H1 (cell line): ENCODE data around the gene ZNF281. TPM values are rescaled to one million over a fixed set of nuclear protein-coding genes. Genes with fewer than 3 reads are reported as not detected.

Experiments
- CTCF ChIA-PET: fragments of 300-600 bp; sonication (Branson Sonifier 250); formaldehyde crosslinking; loops from one replicate; lab custom pipeline; 2021; ENCODE audit not compliant: partially characterized antibody; lab: Charles Lee
- POLR2A ChIA-PET: fragments of 300-600 bp; sonication (Branson Sonifier 250); formaldehyde crosslinking; loops from one replicate; lab custom pipeline; 2021; ENCODE audit warnings: inconsistent platforms; ENCODE audit not compliant: partially characterized antibody; lab: Charles Lee
- DNase-seq, 2 experiments: peaks; one replicate each; pipeline versions ENCODE4 v3.0.0 to v3.0.0-alpha.2; 2010 to 2022; ENCODE audit warnings: low spot score in 2 of 2, low read depth in 1 of 2, mixed read lengths in 1 of 2
- FAIRE-seq: peaks from 2 replicates; lab custom pipeline; 2011; peaks lifted over from hg19 to GRCh38; lab: Jason Lieb, UNC
- H2AFZ ChIP-seq: 2 replicates; pipeline ENCODE4 v1.8.1; 2012; ENCODE audit warnings: low read length, inconsistent platforms
- H2AK5ac ChIP-seq: 2 replicates; pipeline ENCODE4 v1.6.1; 2013; ENCODE audit warnings: low read depth, low read length
- H2BK120ac ChIP-seq: replicated peaks from 2 replicates; pipeline ENCODE3; 2013; ENCODE audit warnings: low read depth, low read length, inconsistent platforms
- H2BK12ac ChIP-seq: 2 replicates; pipeline ENCODE4 v1.6.1; 2013; ENCODE audit warnings: low read depth, low read length
- H2BK15ac ChIP-seq: 2 replicates; pipeline ENCODE4 v1.6.1; 2013; ENCODE audit warnings: low read length
- H2BK20ac ChIP-seq: 2 replicates; pipeline ENCODE4 v1.6.1; 2013; ENCODE audit warnings: low read length
- H2BK5ac ChIP-seq: 2 replicates; pipeline ENCODE4 v1.6.1; 2013; ENCODE audit warnings: low read depth, low read length
- H3K14ac ChIP-seq: 2 replicates; pipeline ENCODE4 v1.6.1; 2013; ENCODE audit warnings: inconsistent platforms; ENCODE audit not compliant: insufficient read length
- H3K18ac ChIP-seq: 2 replicates; pipeline ENCODE4 v1.6.1; 2013; ENCODE audit warnings: low read length; ENCODE audit errors: extremely low read depth
- H3K23ac ChIP-seq: 2 replicates; pipeline ENCODE4 v1.6.1; 2013; ENCODE audit warnings: inconsistent platforms; ENCODE audit not compliant: insufficient read length
- H3K23me2 ChIP-seq: 2 replicates; pipeline ENCODE4 v1.6.1; 2013; ENCODE audit warnings: low read depth, low read length
- H3K27ac ChIP-seq: 2 replicates; pipeline ENCODE4 v1.6.1; 2011; ENCODE audit warnings: low read depth, low read length, inconsistent platforms
- H3K27me3 ChIP-seq, 4 experiments: replicated peaks in 1 of 4; 1 replicate in 1 of 4; 2 replicates in 3 of 4; pipeline versions ENCODE4 v1.6.1 to v1.8.1; 2011 to 2013; ENCODE audit warnings: low read length in 3 of 4, mild to moderate bottlenecking in 3 of 4, inconsistent platforms in 2 of 4, mixed read lengths in 2 of 4, moderate library complexity in 1 of 4; ENCODE audit not compliant: control insufficient read depth in 3 of 4, insufficient read depth in 3 of 4; ENCODE audit errors: extremely low read depth in 1 of 4
- H3K36me3 ChIP-seq, 4 experiments: 2 replicates each; pipeline versions ENCODE4 v1.6.1 to v1.8.1; 2011 to 2013; ENCODE audit warnings: mild to moderate bottlenecking in 4 of 4, low read length in 3 of 4, moderate library complexity in 2 of 4, control low read depth in 1 of 4, inconsistent platforms in 1 of 4; ENCODE audit not compliant: insufficient read depth in 4 of 4, control insufficient read depth in 2 of 4
- H3K4ac ChIP-seq: replicated peaks from 2 replicates; pipeline ENCODE3; 2013; ENCODE audit warnings: low read length, low read depth, mixed read lengths, inconsistent platforms; ENCODE audit not compliant: insufficient read length
- H3K4me1 ChIP-seq, 4 experiments: replicated peaks in 1 of 4; 1 replicate in 1 of 4; 2 replicates in 3 of 4; pipeline versions ENCODE4 v1.6.1 to v1.8.1; 2011 to 2013; ENCODE audit warnings: low read length in 3 of 4, inconsistent platforms in 2 of 4, mixed read lengths in 1 of 4; ENCODE audit not compliant: insufficient read depth in 4 of 4, control insufficient read depth in 3 of 4
- H3K4me2 ChIP-seq, 2 experiments: 2 replicates each; pipeline versions ENCODE4 v1.6.1 to v1.8.1; 2011 to 2013; ENCODE audit warnings: low read depth in 2 of 2, low read length in 2 of 2, control low read depth in 1 of 2, inconsistent platforms in 1 of 2, mild to moderate bottlenecking in 1 of 2; ENCODE audit not compliant: insufficient read depth in 1 of 2
- H3K4me3 ChIP-seq, 4 experiments: fragments of 200-600, 300-600 bp in 1 of 4; sonication (generic), shearing (Covaris generic), sonication (Bioruptor Twin) in 1 of 4; 2 replicates each; pipeline versions ENCODE4 v1.5.1 to v1.8.1; 2011 to 2016; ENCODE audit warnings: low read length in 4 of 4, low read depth in 3 of 4, control low read depth in 2 of 4, inconsistent platforms in 2 of 4, mild to moderate bottlenecking in 2 of 4, mixed read lengths in 1 of 4, moderate library complexity in 1 of 4; ENCODE audit not compliant: insufficient read depth in 2 of 4; ENCODE audit errors: extremely low read depth in 1 of 4
- H3K56ac ChIP-seq: replicated peaks from 2 replicates; pipeline ENCODE3; 2013; ENCODE audit warnings: low read depth, mild to moderate bottlenecking, mixed read lengths, low read length, inconsistent platforms; ENCODE audit not compliant: insufficient read length
- H3K79me1 ChIP-seq: 2 replicates; pipeline ENCODE4 v1.6.1; 2013; ENCODE audit warnings: low read depth, low read length, control low read depth
- H3K79me2 ChIP-seq, 2 experiments: 2 replicates each; pipeline versions ENCODE4 v1.6.1 to v1.8.1; 2012 to 2013; ENCODE audit warnings: low read length in 2 of 2, mild to moderate bottlenecking in 2 of 2, inconsistent platforms in 1 of 2; ENCODE audit not compliant: insufficient read depth in 2 of 2, control insufficient read depth in 1 of 2
- H3K9ac ChIP-seq, 4 experiments: replicated peaks in 1 of 4; 1 replicate in 1 of 4; 2 replicates in 3 of 4; pipeline versions ENCODE4 v1.6.1 to v1.8.1; 2011 to 2013; ENCODE audit warnings: low read depth in 3 of 4, low read length in 3 of 4, control low read depth in 2 of 4, mild to moderate bottlenecking in 2 of 4, moderate library complexity in 2 of 4, inconsistent platforms in 1 of 4; ENCODE audit errors: extremely low read depth in 1 of 4
- H3K9me3 ChIP-seq, 2 experiments: 2 replicates each; pipeline versions ENCODE4 v1.6.1 to v1.8.1; 2012 to 2013; ENCODE audit warnings: mild to moderate bottlenecking in 2 of 2, moderate library complexity in 2 of 2, control low read depth in 1 of 2, inconsistent platforms in 1 of 2, low read depth in 1 of 2, low read length in 1 of 2, mixed read lengths in 1 of 2; ENCODE audit not compliant: insufficient read depth in 2 of 2
- H4K20me1 ChIP-seq, 2 experiments: replicated peaks in 1 of 2; 2 replicates each; pipeline versions ENCODE3 to v1.8.1; 2011 to 2013; ENCODE audit warnings: inconsistent platforms in 2 of 2, low read length in 2 of 2, mild to moderate bottlenecking in 1 of 2; ENCODE audit not compliant: insufficient read depth in 2 of 2, control insufficient read depth in 1 of 2
- H4K5ac ChIP-seq: 2 replicates; pipeline ENCODE4 v1.6.1; 2013; ENCODE audit warnings: low read length, low read depth, mixed read lengths, inconsistent platforms; ENCODE audit not compliant: insufficient read length
- H4K8ac ChIP-seq: 2 replicates; pipeline ENCODE4 v1.8.0; 2013; ENCODE audit warnings: mild to moderate bottlenecking, moderate library complexity, low read length, inconsistent platforms; ENCODE audit not compliant: insufficient read depth; ENCODE audit errors: extremely low read depth
- H4K91ac ChIP-seq: replicated peaks from 2 replicates; pipeline ENCODE3; 2013; ENCODE audit warnings: low read length, mixed read lengths, inconsistent platforms; ENCODE audit not compliant: insufficient read length
- ATF3 ChIP-seq: IDR thresholded peaks from 2 replicates; pipeline ENCODE4 v1.6.1; 2011; ENCODE audit warnings: low read depth, mild to moderate bottlenecking, low read length; ENCODE audit not compliant: insufficient read depth
- BACH1 ChIP-seq: IDR thresholded peaks from 2 replicates; pipeline ENCODE4 v1.6.1; 2012; ENCODE audit warnings: low read length, improper control_type of control experiment
- CBX5 ChIP-seq: fragments of 300-800, 300-1000 bp; sonication (generic); IDR thresholded peaks from 2 replicates; pipeline ENCODE4 v1.7.1; 2016; ENCODE audit warnings: antibody characterized with exemption, low read length, low read depth
- CHD2 ChIP-seq: IDR thresholded peaks from 2 replicates; pipeline ENCODE4 v1.6.1; 2012; ENCODE audit warnings: low read length, improper control_type of control experiment
- E2F6 ChIP-seq: IDR thresholded peaks from 2 replicates; pipeline ENCODE4 v1.6.1; 2012; ENCODE audit warnings: inconsistent platforms
- JUND ChIP-seq: IDR thresholded peaks from 2 replicates; pipeline ENCODE4 v1.6.1; 2011; ENCODE audit warnings: mild to moderate bottlenecking, improper control_type of control experiment, low read length
- KDM1A ChIP-seq: fragments of 200-600, 300-600 bp; sonication (generic); IDR thresholded peaks from 2 replicates; pipeline ENCODE4 v1.7.1; 2016; ENCODE audit warnings: mild to moderate bottlenecking, low read length, borderline replicate concordance
- SIN3A ChIP-seq, 2 experiments: IDR thresholded peaks in 1 of 2; conservative IDR thresholded peaks in 1 of 2; 2 replicates each; pipeline ENCODE4 v1.6.1; 2011 to 2012; ENCODE audit warnings: low read length in 2 of 2, improper control_type of control experiment in 1 of 2, low read depth in 1 of 2, mild to moderate bottlenecking in 1 of 2
- SP1 ChIP-seq: IDR thresholded peaks from 2 replicates; pipeline ENCODE4 v1.6.1; 2011; ENCODE audit warnings: low read depth, low read length
- SP2 ChIP-seq: IDR thresholded peaks from 2 replicates; pipeline ENCODE4 v1.6.1; 2012; ENCODE audit warnings: mild to moderate bottlenecking, low read length, inconsistent platforms
- SRF ChIP-seq: IDR thresholded peaks from 2 replicates; pipeline ENCODE4 v1.6.1; 2011; ENCODE audit warnings: mild to moderate bottlenecking, low read depth, low read length, moderate library complexity
- WGBS, 2 experiments: shearing (Covaris generic) in 1 of 2; methylation state at CpG; one replicate each; pipeline versions ENCODE4 v1.1.6 to v1.1.7; 2013 to 2015; ENCODE audit warnings: low lambda C conversion rate in 2 of 2, mixed read lengths in 2 of 2, inconsistent platforms in 1 of 2, low coverage in 1 of 2, missing lambda C conversion rate in 1 of 2; ENCODE audit not compliant: insufficient replicate concordance in 2 of 2, insufficient coverage in 1 of 2, insufficient read length in 1 of 2; ENCODE audit errors: extremely low coverage in 1 of 2, missing lambda C conversion rate in 1 of 2; 5-methylcytosine and 5-hydroxymethylcytosine counted together
- polyA plus RNA-seq, 7 experiments: library from polyadenylated mRNA; depleted of rRNA in 3 of 7; stranded (reverse) in 5 of 7; unstranded in 2 of 7; fragments of >200 nt in 5 of 7; fragments of 200-250 nt in 2 of 7; gene quantifications; 1 replicate in 5 of 7; 2 replicates in 1 of 7; 4 replicates in 1 of 7; pipeline versions ENCODE4 v1.2.1 to v1.2.3, GENCODE V29; 2011 to 2013; ENCODE audit warnings: missing spikeins in 2 of 7, mixed read lengths in 2 of 7
- total RNA-seq: library from RNA; stranded (reverse); fragmentation: NEBNext Ultra II Directional; extraction: Animal tissue kit (Norgen Biotek cat#: 25700); gene quantifications from 2 replicates; pipeline ENCODE4 v1.2.1, GENCODE V29; 2021

Gene ZNF281
- total and polyA plus RNA-seq, 2 of the 8 experiments (the other 6 are each of a cell fraction or from before 2014, with no cell fraction given): 19.5 to 61.4 TPM

- Histone ChIP-seq H2BK12ac (no peak overlapping the region), H3K4me1 (no peaks in the 10 kb centered on the region), H3K23me2 (no peaks in the 10 kb centered on the region), H3K9ac (no peak overlapping the region), H3K14ac (no peak overlapping the region), H4K20me1 (no peaks in the 10 kb centered on the region), H4K8ac (no peak overlapping the region), H3K18ac (no peak overlapping the region), H4K91ac (no peak overlapping the region), H3K79me1 (peaks cover 3% of the 10 kb centered on the region; the same call in 1 of the 2 replicates), H3K79me2 (peaks cover 0 to 25% of the 10 kb centered on the region in 2 experiments; a peak in 2 of 4 replicates), H2BK15ac (no peak overlapping the region), H2BK5ac (no peak overlapping the region), H3K27me3 (no peaks in the 10 kb centered on the region), H3K4me3 (no peak overlapping the region), H3K36me3 (peaks cover 0 to 14% (median 0%) of the 10 kb centered on the region in 4 experiments; a peak in 1 of 8 replicates), H3K56ac (no peak overlapping the region), H3K4me2 (no peak overlapping the region), H2AFZ (no peak overlapping the region), H2BK20ac (no peak overlapping the region), H3K27ac (no peak overlapping the region), H3K9me3 (no peaks in the 10 kb centered on the region), H3K23ac (no peak overlapping the region), H3K4ac (no peak overlapping the region), H4K5ac (no peak overlapping the region), H2AK5ac (no peak overlapping the region), H2BK120ac (no peak overlapping the region)
- DNase-seq (no peak), FAIRE-seq (no peak)
- TF ChIP-seq SIN3A (conservative IDR thresholded peaks at IDR 0.05 in 1 of 2, IDR thresholded peaks at IDR 0.05 in 1 of 2; ENCODE audit: low read depth in 1 of 2, low read length in 2 of 2) (no peak), BACH1 (no peak), SP1 (no peak), ATF3 (no peak), KDM1A (no peak), CBX5 (no peak), JUND (no peak), E2F6 (no peak), SP2 (no peak), SRF (no peak), CHD2 (no peak)
- WGBS, 2 experiments: 93% methylated on average over 2 of the region's 2 CpGs; no CpG with 5 or more reads in 1 of the 2 experiments
- CTCF ChIA-PET: interaction anchor here (0.6 to 1.5 kb wide), 8 partner anchors 12 to 1398 kb away, joined by 3 to 4 read pairs (median 3); no protein-coding TSS in a partner anchor
- POLR2A ChIA-PET: interaction anchor here (1.0 to 3.2 kb wide), 3 partner anchors 14 to 65 kb away, joined by 3 to 11 read pairs (median 4); no protein-coding TSS in a partner anchor
Observed at GRCh38 chr1:200429221-200429751, 19.4 kb upstream of the ZNF281 start.
